Measurements from ENCODE around the gene TMEM170A.

TMEM170A gene

DNA sequence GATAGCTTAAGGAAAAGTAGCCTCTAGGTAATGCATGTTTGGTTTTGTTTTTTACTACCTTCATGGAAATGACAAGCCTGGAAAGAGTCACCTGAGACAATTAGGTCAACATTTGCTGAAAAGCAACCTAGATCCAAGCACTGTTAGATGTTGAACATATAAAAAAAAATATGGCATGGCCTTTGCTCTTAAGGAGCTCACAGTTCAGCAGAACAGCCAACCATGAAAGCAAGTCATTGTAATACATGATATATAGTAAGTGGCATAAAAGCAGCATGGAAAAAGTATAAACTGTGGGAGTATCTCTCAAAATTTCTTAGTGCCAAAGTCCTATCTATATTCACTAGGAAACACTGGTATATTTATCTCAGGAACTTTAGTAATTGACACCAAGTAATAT lies 62.8 kb downstream of the TMEM170A start:
- no peak for DNase-seq (ENCODE audit: low read depth)

DNA sequence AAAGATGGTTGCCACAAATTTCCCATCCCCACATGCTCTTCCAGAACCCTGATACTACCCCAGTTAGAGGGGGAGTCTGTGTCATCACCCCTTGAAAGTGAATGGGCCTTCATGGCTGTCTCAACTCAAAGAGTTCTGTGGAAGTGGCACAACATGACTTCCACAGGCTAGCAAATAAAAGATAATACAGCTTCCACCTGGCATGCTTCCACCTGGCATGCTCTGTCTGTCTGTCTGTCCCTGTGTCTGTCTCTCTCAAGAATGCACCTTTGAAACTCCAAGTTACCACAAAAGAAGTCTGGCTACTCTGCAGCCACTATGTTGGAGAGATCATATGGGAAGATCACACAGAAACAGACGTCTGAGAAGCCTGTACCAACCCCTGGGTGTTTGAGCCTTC lies 66.2 kb downstream of the TMEM170A start:
- DNase-seq (ENCODE audit: low read depth), result no peak

DNA sequence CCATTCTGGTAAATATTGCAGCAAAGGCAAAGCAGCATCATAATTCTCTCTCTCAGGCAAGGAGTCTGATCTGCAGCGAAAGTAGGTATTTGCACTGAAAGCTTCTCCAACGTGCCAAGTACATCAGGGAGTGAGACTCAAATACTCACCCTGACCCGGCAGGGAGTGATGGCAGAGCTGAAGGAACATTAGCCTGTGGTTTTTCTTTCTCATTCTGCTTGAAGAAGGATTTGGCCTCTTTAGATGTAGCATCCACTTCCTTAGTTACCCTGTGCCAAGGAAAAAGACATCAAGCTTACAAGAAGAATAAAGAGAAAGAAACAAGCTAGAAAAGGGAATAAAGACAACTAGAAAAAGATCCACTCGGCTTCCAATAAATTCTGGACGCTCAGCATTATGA lies 69.5 kb downstream of the TMEM170A start:
- DNase-seq (ENCODE audit: low read depth), result no peak

Data from CMK (cell line).